Measurements from ENCODE around the gene GATA5. TPM values are rescaled to one million over a fixed set of nuclear protein-coding genes. Genes with fewer than 3 reads are reported as not detected.

Gene GATA5
- total and polyA plus RNA-seq, 4 donors, result 0.49 to 15.2 (median 1.3) TPM

DNA sequence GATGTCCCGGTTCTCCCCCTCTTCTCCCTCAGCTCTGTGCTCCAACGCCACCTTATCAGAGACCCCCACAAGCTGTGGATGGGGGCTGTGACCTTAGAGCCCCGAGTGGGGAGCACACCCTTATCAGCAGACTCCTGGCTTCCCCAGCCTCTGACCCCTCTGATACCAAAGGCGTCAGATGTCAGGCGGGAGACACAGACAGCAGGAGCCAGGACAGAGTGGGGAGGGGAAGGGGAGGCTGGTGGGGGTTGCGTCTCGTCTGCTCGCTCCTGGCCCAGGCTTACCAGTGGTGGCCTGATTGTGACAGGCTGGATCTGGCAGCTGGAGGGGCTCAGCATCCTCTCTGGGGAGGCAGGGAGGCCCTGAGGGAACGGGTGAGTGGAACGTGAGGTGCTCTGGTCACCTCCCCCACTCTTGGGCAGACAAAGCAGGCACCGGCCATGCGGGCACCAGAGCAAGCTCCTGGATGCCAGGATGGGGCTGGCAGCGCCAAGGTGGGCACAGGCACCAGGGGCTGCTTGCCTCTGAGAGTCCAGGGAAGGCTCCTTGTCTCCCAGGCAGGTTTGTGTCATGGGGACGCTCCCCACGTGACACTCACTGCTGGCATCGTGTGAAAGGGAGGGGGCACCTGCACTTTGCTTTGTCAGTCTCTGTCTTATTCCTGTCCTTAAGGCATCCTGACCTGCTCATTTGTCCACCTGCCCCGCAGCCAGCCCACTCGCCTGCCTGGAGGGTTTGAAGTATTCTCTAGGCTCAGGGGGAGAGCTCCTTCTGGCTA, 27.8 kb upstream of the GATA5 start:
- DNase-seq, result no peak
- Histone ChIP-seq H3K36me3 (ENCODE audit: control insufficient read depth in 4 of 4, insufficient read depth in 4 of 4, low read length in 4 of 4) (no peaks in the 10 kb centered on the region), H3K27ac (ENCODE audit: low read depth in 1 of 2, low read length in 1 of 2) (no peak overlapping the region), H3K27me3 (ENCODE audit: control insufficient read depth in 3 of 3, insufficient read depth in 3 of 3, low read length in 2 of 3) (peaks cover 0 to 7% (median 0%) of the 10 kb centered on the region in 3 donors), H3K4me3 (no peak overlapping the region), H3K4me1 (ENCODE audit: control insufficient read depth in 5 of 5, insufficient read depth in 5 of 5, low read length in 5 of 5) (peaks cover 0 to 9% (median 3%) of the 10 kb centered on the region in 5 donors), H3K9me3 (ENCODE audit: control insufficient read depth in 4 of 4, insufficient read depth in 3 of 4, low read length in 3 of 4) (peaks cover 0 to 5% (median 0%) of the 10 kb centered on the region in 4 donors), H3K9ac (ENCODE audit: insufficient read depth in 1 of 2, low read length in 2 of 2) (no peak overlapping the region)
- 46 to 62% methylated on average over 18 of the region's 18 CpGs for WGBS, 2 donors
- ATAC-seq (ENCODE audit: insufficient read depth, low FRiP score), result no peak
- TF ChIP-seq, protein P1, sequence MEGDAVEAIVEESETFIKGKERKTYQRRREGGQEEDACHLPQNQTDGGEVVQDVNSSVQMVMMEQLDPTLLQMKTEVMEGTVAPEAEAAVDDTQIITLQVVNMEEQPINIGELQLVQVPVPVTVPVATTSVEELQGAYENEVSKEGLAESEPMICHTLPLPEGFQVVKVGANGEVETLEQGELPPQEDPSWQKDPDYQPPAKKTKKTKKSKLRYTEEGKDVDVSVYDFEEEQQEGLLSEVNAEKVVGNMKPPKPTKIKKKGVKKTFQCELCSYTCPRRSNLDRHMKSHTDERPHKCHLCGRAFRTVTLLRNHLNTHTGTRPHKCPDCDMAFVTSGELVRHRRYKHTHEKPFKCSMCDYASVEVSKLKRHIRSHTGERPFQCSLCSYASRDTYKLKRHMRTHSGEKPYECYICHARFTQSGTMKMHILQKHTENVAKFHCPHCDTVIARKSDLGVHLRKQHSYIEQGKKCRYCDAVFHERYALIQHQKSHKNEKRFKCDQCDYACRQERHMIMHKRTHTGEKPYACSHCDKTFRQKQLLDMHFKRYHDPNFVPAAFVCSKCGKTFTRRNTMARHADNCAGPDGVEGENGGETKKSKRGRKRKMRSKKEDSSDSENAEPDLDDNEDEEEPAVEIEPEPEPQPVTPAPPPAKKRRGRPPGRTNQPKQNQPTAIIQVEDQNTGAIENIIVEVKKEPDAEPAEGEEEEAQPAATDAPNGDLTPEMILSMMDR (IDR thresholded peaks at IDR 0.05; ENCODE audit: control extremely low read depth, extremely low read depth), result no peak

DNA sequence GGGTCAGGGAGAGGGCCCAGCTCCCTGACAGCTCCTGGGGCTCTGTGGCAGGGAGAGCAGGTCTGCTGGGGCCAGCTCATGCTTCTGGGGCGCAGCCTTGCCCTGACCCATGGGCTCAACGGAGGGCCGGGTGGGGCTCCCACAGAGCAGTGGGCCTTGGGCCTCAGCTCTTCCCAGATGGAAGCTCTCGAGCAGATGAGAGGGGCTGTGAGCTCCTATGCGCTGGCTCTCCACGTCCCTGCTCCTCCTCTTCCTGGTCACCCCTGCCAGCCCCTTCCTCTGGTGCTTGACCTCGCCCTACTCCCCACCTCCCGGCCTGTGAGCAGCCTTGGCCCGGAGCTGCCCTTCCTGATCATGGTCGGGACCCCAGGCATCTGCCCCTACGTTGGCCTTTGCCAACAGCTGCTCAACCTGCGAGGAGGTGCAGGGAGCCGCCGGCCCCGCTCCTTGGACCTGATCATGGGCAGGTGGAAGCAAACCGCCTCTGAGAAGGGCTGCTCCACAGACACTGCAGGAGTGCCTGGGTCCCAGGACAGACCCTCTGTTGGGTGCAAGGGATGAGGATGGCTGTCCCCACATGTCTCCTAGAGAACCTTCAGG, 26.8 kb upstream of the GATA5 start:
- Histone ChIP-seq H3K27ac (ENCODE audit: low read depth in 1 of 2, low read length in 1 of 2) (no peak overlapping the region), H3K36me3 (ENCODE audit: control insufficient read depth in 4 of 4, insufficient read depth in 4 of 4, low read length in 4 of 4) (no peaks in the 10 kb centered on the region), H3K4me3 (no peak overlapping the region), H3K27me3 (ENCODE audit: control insufficient read depth in 3 of 3, insufficient read depth in 3 of 3, low read length in 2 of 3) (peaks cover 0 to 7% (median 0%) of the 10 kb centered on the region in 3 donors), H3K4me1 (ENCODE audit: control insufficient read depth in 5 of 5, insufficient read depth in 5 of 5, low read length in 5 of 5) (peaks cover 0 to 9% (median 3%) of the 10 kb centered on the region in 5 donors), H3K9ac (ENCODE audit: insufficient read depth in 1 of 2, low read length in 2 of 2) (no peak overlapping the region), H3K9me3 (ENCODE audit: control insufficient read depth in 4 of 4, insufficient read depth in 3 of 4, low read length in 3 of 4) (peaks cover 0 to 5% (median 0%) of the 10 kb centered on the region in 4 donors)
- ATAC-seq (ENCODE audit: insufficient read depth, low FRiP score) (no peak), DNase-seq (no peak)
- TF ChIP-seq, protein P1 (IDR thresholded peaks at IDR 0.05; ENCODE audit: control extremely low read depth, extremely low read depth), result no peak
- 78 to 89% methylated on average over 15 to 16 of the region's 16 CpGs for WGBS, 2 donors

DNA sequence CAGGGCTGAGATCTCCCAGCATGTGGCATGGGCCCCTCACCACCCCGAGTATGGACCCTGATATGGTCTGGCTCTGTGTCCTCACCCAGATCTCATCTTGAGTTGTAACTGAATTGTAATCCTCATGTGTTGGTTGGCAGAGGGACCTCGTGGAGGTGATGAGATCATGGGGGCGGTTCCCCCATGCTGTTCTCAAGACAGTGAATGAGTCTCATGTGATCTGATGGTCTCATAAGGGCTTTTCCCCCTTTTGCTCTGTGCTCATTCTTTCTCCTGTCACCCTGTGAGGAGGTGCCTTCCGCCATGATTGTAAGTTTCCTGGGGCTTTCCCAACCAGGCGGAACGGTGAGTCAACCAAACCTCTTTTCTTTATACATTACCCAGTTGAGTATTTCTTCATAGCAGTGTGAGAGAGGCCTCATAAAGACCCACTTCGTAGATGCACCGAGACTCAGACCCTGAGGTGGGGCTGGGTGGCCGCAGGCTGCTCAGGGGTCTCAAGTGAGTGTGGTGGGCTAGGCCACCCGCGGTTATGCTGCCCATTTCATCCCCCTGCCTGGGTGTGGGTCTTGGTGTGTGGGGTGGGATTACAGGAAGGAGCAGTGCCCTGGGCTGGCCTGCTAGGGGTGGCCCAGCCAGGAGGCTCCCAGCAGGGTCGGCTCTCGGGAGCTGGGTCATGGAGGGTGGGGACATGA, 26.2 kb upstream of the GATA5 start:
- DNase-seq, result no peak
- TF ChIP-seq, protein P1 (IDR thresholded peaks at IDR 0.05; ENCODE audit: control extremely low read depth, extremely low read depth), result no peak
- peak; percentile 3 for ATAC-seq (ENCODE audit: insufficient read depth, low FRiP score)
- Histone ChIP-seq H3K4me3 (no peak overlapping the region), H3K9me3 (ENCODE audit: control insufficient read depth in 4 of 4, insufficient read depth in 3 of 4, low read length in 3 of 4) (peaks cover 0 to 3% (median 0%) of the 10 kb centered on the region in 4 donors), H3K9ac (ENCODE audit: insufficient read depth in 1 of 2, low read length in 2 of 2) (no peak overlapping the region), H3K27me3 (ENCODE audit: control insufficient read depth in 3 of 3, insufficient read depth in 3 of 3, low read length in 2 of 3) (peaks cover 0 to 7% (median 0%) of the 10 kb centered on the region in 3 donors), H3K36me3 (ENCODE audit: control insufficient read depth in 4 of 4, insufficient read depth in 4 of 4, low read length in 4 of 4) (no peaks in the 10 kb centered on the region), H3K27ac (ENCODE audit: low read depth in 1 of 2, low read length in 1 of 2) (no peak overlapping the region), H3K4me1 (ENCODE audit: control insufficient read depth in 5 of 5, insufficient read depth in 5 of 5, low read length in 5 of 5) (peaks cover 0 to 8% (median 3%) of the 10 kb centered on the region in 5 donors)
- WGBS, 2 donors, result 62 to 66% methylated on average over 13 of the region's 13 CpGs
